Immature natural killer cell (primary cell): ENCODE results near the gene ADGRF1. TPM values are rescaled to one million over a fixed set of nuclear protein-coding genes. Genes with fewer than 3 reads are reported as not detected.
"Not testable (repeated sequence)": the region's sequence is repeated elsewhere in the genome, so short reads cannot be mapped to it uniquely, and the experiment has no call there.

ENCODE experiments used
- DNase-seq, 3 donors: peaks; one replicate each; pipeline ENCODE4 v3.0.0; 2022; ENCODE audit warnings: mixed read lengths in 1 of 3
- H3K27ac Mint-ChIP-seq, 6 donors: one replicate each; pipeline ENCODE4 v1.8.0; 2020; ENCODE audit warnings: mixed read lengths in 6 of 6, mild to moderate bottlenecking in 5 of 6, inconsistent platforms in 4 of 6, moderate library complexity in 3 of 6
- H3K27me3 Mint-ChIP-seq, 3 donors: one replicate each; pipeline ENCODE4 v1.8.0; 2020 to 2021; ENCODE audit warnings: low read depth in 3 of 3, mild to moderate bottlenecking in 3 of 3, mixed read lengths in 3 of 3, moderate library complexity in 3 of 3, inconsistent platforms in 1 of 3
- H3K36me3 Mint-ChIP-seq, 3 donors: one replicate each; pipeline ENCODE4 v1.8.0; 2020; ENCODE audit warnings: mixed read lengths in 3 of 3, inconsistent platforms in 2 of 3, mild to moderate bottlenecking in 2 of 3
- H3K4me1 Mint-ChIP-seq, 2 donors: one replicate each; pipeline ENCODE4 v1.8.0; 2020; ENCODE audit warnings: inconsistent platforms in 2 of 2, mild to moderate bottlenecking in 2 of 2, mixed read lengths in 2 of 2, moderate library complexity in 1 of 2
- H3K4me3 Mint-ChIP-seq, 5 donors: one replicate each; pipeline ENCODE4 v1.8.0; 2020; ENCODE audit warnings: mild to moderate bottlenecking in 5 of 5, mixed read lengths in 5 of 5, inconsistent platforms in 3 of 5, moderate library complexity in 3 of 5
- H3K9me3 Mint-ChIP-seq, 6 donors: one replicate each; pipeline ENCODE4 v1.8.0; 2020; ENCODE audit warnings: mild to moderate bottlenecking in 6 of 6, mixed read lengths in 6 of 6, inconsistent platforms in 4 of 6, moderate library complexity in 3 of 6
- polyA plus RNA-seq, 3 donors: library from polyadenylated mRNA; unstranded; fragments of 300-500 nt; fragmentation: Illumina TruSeq; gene quantifications; one replicate each; pipeline ENCODE4 v1.2.3, GENCODE V29; 2021

The ADGRF1 gene
- polyA plus RNA-seq, 3 donors from 2014 or later = not detected

DNA sequence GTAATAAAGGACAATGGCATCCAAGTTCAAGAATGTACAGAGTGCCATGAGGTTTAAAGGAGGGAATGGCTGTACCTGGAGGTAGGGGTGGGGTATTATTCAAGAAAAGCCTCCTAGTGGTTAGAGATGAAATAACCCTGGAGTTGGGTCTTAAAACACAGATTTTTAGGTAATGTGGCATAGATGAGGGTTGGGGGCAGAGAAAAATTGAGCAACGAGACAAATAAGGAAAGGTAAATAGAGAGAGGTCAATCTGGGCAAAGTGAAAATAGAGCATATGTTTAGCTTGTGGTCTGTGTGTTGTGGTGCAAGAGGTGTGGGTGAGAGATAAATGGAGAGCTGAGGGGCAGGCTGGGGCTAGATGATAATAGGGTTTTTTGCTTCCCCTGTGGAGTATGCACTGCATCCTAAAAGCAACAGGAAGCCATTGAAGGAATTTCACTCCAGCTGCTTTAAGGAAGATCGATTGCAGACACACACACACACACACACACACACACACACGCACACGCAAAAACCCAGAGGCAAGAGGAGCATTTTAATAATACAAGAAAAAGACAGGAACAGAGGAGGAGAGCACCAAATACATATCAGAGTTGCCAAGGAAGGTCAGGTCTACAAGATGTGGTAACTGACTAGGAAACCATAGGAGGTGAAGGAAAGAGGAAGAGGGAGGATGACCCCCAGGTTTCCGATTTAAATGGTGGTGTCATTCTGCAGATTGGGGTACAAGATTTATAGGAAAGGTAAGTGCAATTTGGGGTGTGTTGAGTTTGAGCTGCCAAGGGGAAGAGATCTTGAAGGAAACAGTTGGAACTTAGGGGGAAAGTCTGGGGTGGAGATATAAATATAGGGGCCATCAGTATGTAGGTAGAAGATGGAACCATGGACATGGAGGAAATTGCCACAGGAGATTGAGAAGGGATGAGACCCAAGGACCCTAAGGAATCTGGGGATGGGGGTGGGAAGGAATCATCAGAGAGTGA, 31.3 kb upstream of the ADGRF1 start:
- Mint-ChIP-seq H3K9me3 (no peaks in the 10 kb centered on the region), H3K27ac (no peak overlapping the region), H3K27me3 (no peaks in the 10 kb centered on the region), H3K4me3 (no peak overlapping the region), H3K4me1 (no peaks in the 10 kb centered on the region), H3K36me3 (no peaks in the 10 kb centered on the region)
- DNase-seq = no peak

DNA sequence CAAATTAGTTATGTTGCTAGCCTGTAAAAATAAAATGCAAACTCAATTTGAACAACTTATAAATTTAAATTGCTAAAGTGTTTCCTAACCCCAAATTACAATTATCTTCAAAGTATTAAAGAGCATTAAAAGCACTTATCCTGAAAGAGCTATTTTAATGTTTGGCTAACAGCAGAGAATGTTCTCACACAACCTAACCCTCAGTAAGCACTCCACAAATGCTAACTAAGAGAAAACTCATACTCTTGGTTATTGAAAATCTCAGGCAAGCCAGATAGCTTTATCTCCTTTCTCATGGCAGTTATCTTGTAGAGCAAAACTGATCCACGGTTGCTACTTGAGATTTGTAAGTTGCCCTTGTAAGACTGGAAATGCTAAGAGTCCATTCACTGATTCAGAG, 30.5 kb upstream of the ADGRF1 start:
- Mint-ChIP-seq H3K4me1 (no peaks in the 10 kb centered on the region), H3K4me3 (no peak overlapping the region)
- DNase-seq = no peak

DNA sequence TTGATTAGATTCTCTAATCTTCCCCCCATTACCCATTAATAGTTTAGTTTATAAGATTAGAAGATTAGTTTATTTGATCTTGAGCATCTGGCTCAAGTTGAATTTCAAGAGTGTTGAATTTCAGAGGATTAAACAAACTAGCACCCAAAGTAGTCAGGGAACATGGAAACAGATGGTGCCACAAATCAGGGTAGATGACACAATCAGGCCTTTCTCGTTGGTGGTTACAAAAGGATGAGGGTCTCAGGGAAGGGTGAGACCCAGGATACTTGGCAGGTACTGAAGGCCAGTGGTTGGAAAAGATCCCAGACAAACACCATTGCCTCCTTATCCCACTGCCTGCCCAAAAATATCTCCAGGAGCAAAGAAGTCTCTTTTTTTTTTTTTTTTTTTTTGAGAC, 29.5 kb upstream of the ADGRF1 start:
- DNase-seq = no peak
- no peaks in the 10 kb centered on the region for H3K9me3 Mint-ChIP-seq
- H3K36me3 Mint-ChIP-seq = no peaks in the 10 kb centered on the region
- no peaks in the 10 kb centered on the region for H3K4me1 Mint-ChIP-seq
- H3K4me3 Mint-ChIP-seq = no peak overlapping the region
- peaks cover 0 to under 1% (median 0%) of the 10 kb centered on the region in 3 donors for H3K27me3 Mint-ChIP-seq
- no peak overlapping the region for H3K27ac Mint-ChIP-seq

More for the DNA sequence above, 30.5 kb upstream of the ADGRF1 start:
- Mint-ChIP-seq H3K9me3 (no peaks in the 10 kb centered on the region), H3K27me3 (no peaks in the 10 kb centered on the region), H3K27ac (no peak overlapping the region), H3K36me3 (no peaks in the 10 kb centered on the region)

DNA sequence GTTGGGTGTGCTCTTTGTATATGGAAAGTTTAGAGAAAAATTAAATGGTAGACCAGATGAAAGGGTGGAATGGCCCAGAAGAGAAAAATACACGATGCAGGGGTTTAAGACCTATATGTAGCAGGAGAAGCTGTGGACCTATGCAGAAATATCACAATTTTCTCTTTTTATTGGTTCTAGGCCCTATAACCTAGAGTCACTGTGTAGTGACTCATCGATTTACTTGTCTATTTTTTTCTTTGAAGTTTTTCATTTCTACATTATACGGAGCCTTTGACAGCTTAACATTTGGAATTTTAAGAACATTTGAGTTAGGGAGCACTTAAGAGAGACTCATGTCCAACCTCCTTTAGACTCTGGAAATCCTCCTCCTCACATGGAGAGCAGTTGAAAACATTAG, 28.3 kb upstream of the ADGRF1 start:
- Mint-ChIP-seq H3K4me1 (no peaks in the 10 kb centered on the region), H3K9me3 (no peaks in the 10 kb centered on the region), H3K36me3 (no peaks in the 10 kb centered on the region), H3K4me3 (no peak overlapping the region), H3K27ac (no peak overlapping the region), H3K27me3 (peaks cover 0 to 2% (median 0%) of the 10 kb centered on the region in 3 donors)
- DNase-seq = no peak

DNA sequence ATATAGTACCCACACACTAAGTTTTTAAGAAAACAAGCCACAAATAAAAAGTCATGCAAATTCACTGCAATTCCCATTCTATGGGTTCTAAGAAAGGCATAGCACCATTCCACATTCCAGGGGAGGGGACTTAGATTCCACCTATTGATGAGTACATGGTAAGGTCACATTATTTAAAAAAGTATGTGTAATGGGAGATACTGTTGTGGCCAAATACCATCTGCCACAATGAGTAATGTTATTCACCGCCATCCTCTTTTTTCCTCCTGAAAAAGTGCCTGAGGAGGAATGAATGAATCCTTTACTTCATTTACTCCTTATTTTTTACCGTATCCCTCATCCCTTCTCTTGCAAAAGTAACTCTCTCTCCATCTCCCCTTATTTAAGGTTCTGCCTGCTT, 27.0 kb upstream of the ADGRF1 start:
- Mint-ChIP-seq H3K4me1 (no peaks in the 10 kb centered on the region), H3K4me3 (no peak overlapping the region), H3K27ac (no peak overlapping the region), H3K36me3 (no peaks in the 10 kb centered on the region), H3K27me3 (peaks cover 0 to 2% (median 0%) of the 10 kb centered on the region in 3 donors), H3K9me3 (peaks cover 0 to 4% (median 0%) of the 10 kb centered on the region in 6 donors)
- DNase-seq = no peak

DNA sequence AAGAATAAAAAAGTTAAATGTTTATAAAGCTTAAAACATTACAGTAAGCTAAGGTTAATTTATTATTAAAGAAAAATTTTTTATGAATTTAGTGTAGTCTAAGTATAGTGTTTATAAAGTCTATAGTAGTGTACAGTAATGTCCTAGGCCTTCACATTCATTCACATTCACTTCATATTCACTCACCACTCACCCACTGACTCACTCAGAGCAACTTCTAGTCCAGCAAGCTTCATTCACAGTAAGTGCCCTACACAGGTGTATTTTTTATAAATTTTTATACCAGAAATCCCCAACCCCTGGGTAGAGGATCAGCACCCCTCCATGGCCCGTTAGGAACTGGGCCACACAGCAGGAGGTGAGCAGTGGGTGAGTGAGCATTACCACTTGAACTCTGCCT, 24.3 kb upstream of the ADGRF1 start:
- Mint-ChIP-seq H3K4me3 (no peak overlapping the region), H3K27me3 (peaks cover 0 to 2% (median 2%) of the 10 kb centered on the region in 3 donors), H3K9me3 (peaks cover 0 to 4% (median 0%) of the 10 kb centered on the region in 6 donors), H3K4me1 (no peaks in the 10 kb centered on the region), H3K27ac (no peak overlapping the region), H3K36me3 (no peaks in the 10 kb centered on the region)
- no peak for DNase-seq

DNA sequence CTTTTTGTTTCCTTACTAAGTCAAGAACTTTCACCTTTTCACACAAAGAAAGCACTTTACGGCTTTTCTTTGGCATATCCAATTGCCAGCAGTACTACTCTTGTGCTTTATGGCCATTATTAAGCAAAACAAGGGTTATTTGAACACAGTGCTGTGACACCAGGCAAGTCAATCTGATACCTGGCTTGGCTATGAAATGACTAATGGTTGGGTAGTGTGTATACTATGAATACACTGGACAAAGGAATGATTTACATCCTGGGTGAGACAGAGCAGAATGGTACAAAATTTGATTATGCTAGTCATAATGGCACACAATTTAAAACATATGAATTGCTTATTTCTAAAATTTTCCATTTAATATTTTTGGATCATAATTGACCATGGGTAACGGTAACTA, 22.1 kb upstream of the ADGRF1 start:
- H3K9me3 Mint-ChIP-seq = peaks cover 0 to 4% (median 0%) of the 10 kb centered on the region in 6 donors
- H3K4me1 Mint-ChIP-seq = no peaks in the 10 kb centered on the region
- H3K36me3 Mint-ChIP-seq = no peaks in the 10 kb centered on the region
- no peak for DNase-seq
- no peak overlapping the region for H3K4me3 Mint-ChIP-seq
- H3K27me3 Mint-ChIP-seq = peaks cover 0 to 2% (median 2%) of the 10 kb centered on the region in 3 donors
- H3K27ac Mint-ChIP-seq = no peak overlapping the region

DNA sequence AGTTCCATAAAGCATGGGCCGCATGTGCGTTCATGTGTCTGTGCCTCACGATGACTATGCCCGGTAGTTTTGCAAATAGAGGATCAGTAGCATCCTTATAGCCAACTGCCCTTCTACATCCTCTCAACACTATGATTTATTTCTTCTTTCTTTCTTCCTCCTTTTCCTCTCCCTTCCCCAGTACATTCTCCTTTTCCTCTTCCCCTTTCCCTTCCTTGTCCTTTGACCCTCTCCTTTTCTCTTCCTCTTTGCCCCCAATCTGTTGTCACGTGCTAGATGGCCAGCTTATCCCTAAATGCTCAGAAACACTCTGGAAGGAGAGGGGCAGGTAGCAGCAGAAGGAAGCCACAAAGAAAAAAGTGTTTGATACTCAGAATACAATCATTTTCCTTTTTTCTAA, 20.2 kb upstream of the ADGRF1 start:
- no peaks in the 10 kb centered on the region for H3K36me3 Mint-ChIP-seq
- H3K27me3 Mint-ChIP-seq = peaks cover 0 to 3% (median 2%) of the 10 kb centered on the region in 3 donors

DNA sequence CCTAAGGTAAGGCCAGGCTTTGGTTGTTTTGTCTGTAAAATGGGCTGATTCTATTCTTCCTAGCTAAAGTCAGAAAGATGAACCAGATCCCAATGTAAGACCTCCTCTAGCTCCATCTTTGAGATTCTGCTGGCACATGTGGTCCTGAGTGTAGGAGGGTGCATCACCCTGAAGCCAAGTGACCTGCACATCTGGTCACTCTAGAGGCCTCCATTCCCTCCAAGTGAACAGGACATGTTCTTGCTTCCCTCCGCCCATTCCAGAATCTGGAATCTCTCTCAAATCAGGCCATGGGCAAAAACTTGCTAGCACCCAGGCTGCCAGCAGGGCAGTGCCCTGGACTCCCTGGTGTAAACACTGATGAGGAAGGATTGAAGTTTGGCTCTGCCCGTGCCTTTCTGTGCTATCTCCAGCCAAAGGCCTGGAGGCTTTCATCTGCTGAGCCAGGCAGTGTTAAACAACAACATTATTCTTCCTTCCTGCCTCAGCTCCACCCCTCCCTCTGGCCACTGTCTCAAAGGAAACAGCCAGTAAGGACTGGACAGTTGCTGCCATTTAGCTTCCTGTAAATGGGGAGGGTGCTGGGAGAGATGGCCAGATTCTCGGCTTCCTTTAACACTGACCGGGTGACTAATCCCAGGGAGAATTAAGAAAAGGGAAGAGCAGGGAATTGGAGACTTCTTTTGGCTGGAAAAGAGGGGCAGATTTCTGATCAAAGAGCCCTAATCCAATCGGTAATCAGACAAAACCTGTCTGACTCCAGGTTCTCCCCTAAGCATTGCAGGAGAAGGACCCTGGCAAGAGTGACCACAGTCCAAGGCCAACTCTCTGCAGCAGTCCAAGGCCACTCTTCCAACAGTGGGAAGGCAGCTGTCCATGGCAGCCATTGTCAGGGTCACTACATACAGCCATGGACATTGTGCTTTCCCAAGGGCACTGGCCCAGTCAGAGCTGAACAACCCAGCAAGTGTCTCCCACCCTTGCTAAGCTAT, 19.5 kb upstream of the ADGRF1 start:
- no peak overlapping the region for H3K27ac Mint-ChIP-seq
- H3K4me1 Mint-ChIP-seq = no peaks in the 10 kb centered on the region
- no peak overlapping the region for H3K4me3 Mint-ChIP-seq
- no peaks in the 10 kb centered on the region for H3K36me3 Mint-ChIP-seq
- peaks cover 0 to 3% (median under 1%) of the 10 kb centered on the region in 3 donors for H3K27me3 Mint-ChIP-seq
- H3K9me3 Mint-ChIP-seq = peaks cover 0 to 4% (median 0%) of the 10 kb centered on the region in 6 donors
- no peak for DNase-seq

More for the DNA sequence above, 20.2 kb upstream of the ADGRF1 start:
- Mint-ChIP-seq H3K9me3 (peaks cover 0 to 4% (median 0%) of the 10 kb centered on the region in 6 donors), H3K4me3 (no peak overlapping the region), H3K27ac (no peak overlapping the region), H3K4me1 (no peaks in the 10 kb centered on the region)
- DNase-seq = no peak

DNA sequence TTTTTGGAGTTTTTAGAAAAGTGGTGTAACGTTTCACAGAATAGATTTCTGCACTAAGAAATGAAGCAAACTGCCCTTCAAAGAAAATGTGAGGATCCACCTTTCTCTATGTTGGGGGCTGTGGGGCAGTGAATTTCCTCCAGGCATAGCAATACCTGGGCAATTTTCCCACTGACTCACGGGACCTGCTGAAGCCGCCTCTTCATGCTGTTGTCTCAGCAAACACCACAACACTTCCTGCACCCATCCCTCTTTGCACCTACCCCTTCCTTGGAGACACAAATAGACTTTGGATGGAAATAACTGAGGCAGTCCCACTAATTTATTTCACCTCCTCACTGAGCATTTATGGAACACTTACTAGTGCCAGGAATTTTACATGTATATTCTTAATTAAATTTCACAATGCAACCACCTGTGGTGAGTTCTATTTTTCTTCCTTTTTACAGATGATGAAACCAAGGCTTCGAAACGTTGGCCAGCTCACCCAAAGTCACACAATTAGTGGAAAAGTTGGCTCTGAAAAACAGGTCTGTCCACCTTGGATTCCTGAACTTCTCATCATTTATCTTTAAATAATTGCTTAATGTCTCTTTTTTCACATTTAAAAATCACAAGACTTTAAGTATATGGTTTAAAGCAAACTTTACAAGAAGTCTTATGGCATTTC, 17.2 kb upstream of the ADGRF1 start:
- H3K4me3 Mint-ChIP-seq = no peak overlapping the region
- H3K27me3 Mint-ChIP-seq = peaks cover 0 to 3% (median 0%) of the 10 kb centered on the region in 3 donors
- DNase-seq = no peak
- no peak overlapping the region for H3K27ac Mint-ChIP-seq
- no peaks in the 10 kb centered on the region for H3K4me1 Mint-ChIP-seq
- H3K9me3 Mint-ChIP-seq = peaks cover 0 to 3% (median 0%) of the 10 kb centered on the region in 6 donors
- H3K36me3 Mint-ChIP-seq = peaks cover 0 to 2% (median 0%) of the 10 kb centered on the region in 3 donors

DNA sequence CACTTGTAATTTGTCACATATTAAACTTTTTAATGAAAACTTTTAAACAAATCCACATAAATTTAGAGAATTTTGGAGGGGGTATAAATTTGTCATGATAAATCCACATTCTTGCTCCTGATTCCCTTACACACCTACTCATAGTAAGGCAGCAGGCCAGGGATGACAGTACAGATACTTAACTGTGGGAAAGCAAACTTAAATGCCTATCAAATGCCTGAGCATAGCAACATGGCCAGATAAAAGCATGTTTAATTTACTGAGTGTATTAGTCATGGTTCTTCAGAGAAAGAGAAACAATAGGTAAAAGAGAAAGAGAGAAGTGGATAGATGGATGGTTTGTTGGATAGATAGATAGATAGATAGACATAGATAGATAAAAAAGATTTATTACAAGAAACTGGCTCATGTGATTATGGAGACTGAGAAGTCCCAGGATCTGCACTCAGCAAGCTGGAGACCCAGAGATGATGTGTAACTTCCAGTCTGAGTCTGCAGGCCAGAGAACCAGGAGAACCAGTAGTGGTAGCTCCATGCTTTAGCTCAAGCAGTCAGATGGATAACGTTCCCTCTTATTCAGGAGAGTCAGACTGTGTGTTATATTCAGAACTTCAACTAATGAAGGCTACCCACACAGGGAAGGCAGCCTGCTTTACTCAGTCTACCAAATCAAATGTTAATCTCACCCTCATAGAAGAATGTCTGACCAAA, 15.9 kb upstream of the ADGRF1 start:
- no peak overlapping the region for H3K27ac Mint-ChIP-seq
- H3K27me3 Mint-ChIP-seq = peaks cover 0 to 2% (median 1%) of the 10 kb centered on the region in 3 donors
- H3K4me3 Mint-ChIP-seq = no peak overlapping the region
- H3K36me3 Mint-ChIP-seq = peaks cover 0 to 2% (median 0%) of the 10 kb centered on the region in 3 donors
- no peak for DNase-seq
- peaks cover 0 to 3% (median 0%) of the 10 kb centered on the region in 6 donors for H3K9me3 Mint-ChIP-seq
- H3K4me1 Mint-ChIP-seq = no peaks in the 10 kb centered on the region

DNA sequence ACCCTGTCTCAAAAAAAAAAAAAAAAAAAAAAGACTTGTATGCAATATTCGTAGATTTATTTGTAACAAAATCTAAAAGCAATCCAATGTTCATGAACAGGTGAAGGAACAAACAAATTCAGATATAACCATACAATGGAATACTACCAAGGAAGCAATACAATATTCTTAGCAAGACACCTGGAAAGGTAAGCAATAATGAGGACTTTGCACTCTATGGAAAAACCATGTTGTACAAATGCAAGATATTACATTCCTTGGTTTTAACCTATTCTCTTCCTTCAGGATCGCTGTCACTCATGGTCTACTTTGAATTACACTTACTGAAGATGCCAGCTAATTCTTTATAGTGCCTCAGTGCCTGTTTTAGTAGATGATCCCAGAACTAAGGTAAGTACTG, 14.7 kb upstream of the ADGRF1 start:
- no peak for DNase-seq
- peaks cover 0 to 2% (median 1%) of the 10 kb centered on the region in 3 donors for H3K27me3 Mint-ChIP-seq
- H3K9me3 Mint-ChIP-seq = peaks cover 0 to 3% (median 0%) of the 10 kb centered on the region in 6 donors
- no peaks in the 10 kb centered on the region for H3K4me1 Mint-ChIP-seq
- H3K4me3 Mint-ChIP-seq = no peak overlapping the region
- H3K36me3 Mint-ChIP-seq = peaks cover 0 to 2% (median 0%) of the 10 kb centered on the region in 3 donors
- no peak overlapping the region for H3K27ac Mint-ChIP-seq

DNA sequence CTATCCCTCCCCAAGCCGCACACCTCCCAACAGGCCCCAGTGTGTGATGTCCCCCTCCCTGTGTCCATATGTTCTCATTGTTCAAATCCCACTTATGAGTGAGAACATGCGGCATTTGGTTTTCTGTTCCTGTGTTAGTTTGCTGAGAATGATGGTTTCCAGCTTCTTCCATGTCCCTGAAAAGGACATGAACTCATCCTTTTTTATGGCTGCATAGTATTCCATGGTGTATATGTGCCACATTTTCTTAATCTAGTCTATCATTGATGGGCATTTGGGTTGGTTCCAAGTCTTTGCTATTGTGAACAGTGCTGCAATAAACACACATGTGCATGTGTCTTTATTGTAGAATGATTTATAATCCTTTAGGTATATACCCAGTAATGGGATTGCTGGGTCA, 12.2 kb upstream of the ADGRF1 start:
- not testable (repeated sequence) for H3K36me3 Mint-ChIP-seq, H3K4me1 Mint-ChIP-seq, H3K27ac Mint-ChIP-seq, H3K4me3 Mint-ChIP-seq, H3K27me3 Mint-ChIP-seq, H3K9me3 Mint-ChIP-seq, DNase-seq
